Measurements from ENCODE around the gene SLAIN1. TPM values are rescaled to one million over a fixed set of nuclear protein-coding genes. Genes with fewer than 3 reads are reported as not detected.

The SLAIN1 gene
- total RNA-seq, 2 experiments from 2014 or later: 41.2 to 42.5 TPM

DNA sequence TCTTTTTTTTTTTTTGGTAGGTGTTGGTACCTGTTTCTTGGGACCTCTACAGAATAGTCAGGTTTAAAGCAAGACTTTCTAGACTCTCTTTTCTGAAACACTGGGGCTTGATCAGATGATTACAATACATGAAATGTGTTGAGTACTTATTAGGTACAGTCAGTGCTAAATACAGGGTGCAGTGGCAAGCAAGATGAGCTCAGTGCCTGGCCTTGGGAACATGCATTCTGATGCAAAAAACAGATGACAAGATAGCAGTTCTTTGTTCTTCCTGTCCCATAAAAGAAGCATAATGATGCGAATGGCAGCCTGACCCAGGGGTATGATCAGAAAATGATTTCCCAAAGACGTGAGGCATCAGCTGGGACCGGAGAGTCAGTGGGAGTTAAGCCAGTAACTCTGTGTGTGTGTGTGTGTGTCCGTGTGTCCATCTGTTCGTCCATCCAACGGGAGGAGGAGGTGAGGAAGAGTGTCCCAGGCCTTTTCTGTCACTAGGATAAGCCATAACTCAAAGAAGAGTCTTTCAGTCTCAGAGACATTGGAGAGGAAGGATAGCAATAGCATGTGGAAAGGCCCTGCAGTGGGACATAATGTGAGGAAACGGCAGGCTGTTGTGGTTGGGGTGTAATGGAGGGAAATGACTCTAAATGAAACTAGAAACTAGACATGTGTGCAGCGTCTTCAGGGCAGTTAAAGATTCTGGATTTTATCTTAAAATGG lies 32.2 kb downstream of the SLAIN1 start:
- intact Hi-C loops (cut with DNase I, micrococcal nuclease): no loop called here
- H3K27ac ChIP-seq (ENCODE audit: low read depth in 1 of 2, low read length in 2 of 2): no peak overlapping the region
- H3K4me3 ChIP-seq (ENCODE audit: low read length): no peak overlapping the region
- CTCF ChIA-PET: interaction anchor here (1.0 kb wide), 1 partner anchor 30 kb away, joined by 3 read pairs; no protein-coding TSS in a partner anchor
- no peaks in the 10 kb centered on the region for H3K27me3 ChIP-seq (ENCODE audit: control insufficient read depth in 1 of 2, insufficient read depth in 2 of 2, low read length in 2 of 2)
- Mint-ChIP-seq H3K27ac (peak overlapping the region; percentile 50), H3K4me3 (peak overlapping the region; percentile 47), H3K4me1 (ENCODE audit: low read depth) (peaks cover 40% of the 10 kb centered on the region), H3K27me3 (no peaks in the 10 kb centered on the region), H3K36me3 (ENCODE audit: low read depth) (peaks cover 74% of the 10 kb centered on the region), H3K9me3 (no peaks in the 10 kb centered on the region)
- ATAC-seq (ENCODE audit: poor library complexity): peak; percentile 61
- no peaks in the 10 kb centered on the region for H3K9me3 ChIP-seq (ENCODE audit: control insufficient read depth in 1 of 2, insufficient read depth in 1 of 2, low read length in 2 of 2)
- no peak for TF ChIP-seq CTCF (IDR thresholded peaks at IDR 0.05)
- H3K4me1 ChIP-seq (ENCODE audit: insufficient read depth, low read length): peaks cover 6% of the 10 kb centered on the region
- DNase-seq: peak in 3 of 14 experiments; percentile 16 to 48 (median 24)
- POLR2A ChIA-PET: no interaction called here
- peaks cover 16% of the 10 kb centered on the region for H3K36me3 ChIP-seq (ENCODE audit: insufficient read depth, low read length)

DNA sequence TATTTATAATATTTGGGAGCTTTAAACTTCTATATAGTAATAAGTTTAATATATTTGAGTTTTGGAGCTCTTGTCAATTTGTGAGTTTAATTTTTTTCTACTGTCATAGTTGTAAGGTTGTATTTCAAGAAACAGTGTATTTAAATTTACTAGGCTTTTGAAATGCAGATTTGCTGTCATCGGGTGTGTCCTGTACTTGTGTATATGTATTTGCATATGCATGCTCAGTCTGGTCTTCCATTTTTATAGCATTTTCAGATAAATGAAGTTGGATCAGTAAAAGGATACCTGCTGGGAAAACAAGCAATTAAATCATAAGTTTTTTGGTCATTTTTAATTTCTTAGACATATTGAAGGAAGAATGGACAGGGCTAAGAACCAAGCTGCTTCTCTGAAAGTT lies 33.1 kb downstream of the SLAIN1 start:
- no peak for TF ChIP-seq CTCF (IDR thresholded peaks at IDR 0.05)
- CTCF ChIA-PET: interaction anchor here (1.0 kb wide), 1 partner anchor 31 kb away, joined by 3 read pairs; no protein-coding TSS in a partner anchor
- H3K36me3 ChIP-seq (ENCODE audit: insufficient read depth, low read length): peaks cover 18% of the 10 kb centered on the region
- Mint-ChIP-seq H3K4me1 (ENCODE audit: low read depth) (peaks cover 33% of the 10 kb centered on the region), H3K27me3 (no peaks in the 10 kb centered on the region), H3K36me3 (ENCODE audit: low read depth) (peaks cover 65% of the 10 kb centered on the region), H3K9me3 (no peaks in the 10 kb centered on the region), H3K27ac (no peak overlapping the region), H3K4me3 (no peak overlapping the region)
- H3K9me3 ChIP-seq (ENCODE audit: control insufficient read depth in 1 of 2, insufficient read depth in 1 of 2, low read length in 2 of 2): no peaks in the 10 kb centered on the region
- H3K4me1 ChIP-seq (ENCODE audit: insufficient read depth, low read length): peaks cover 6% of the 10 kb centered on the region
- H3K4me3 ChIP-seq (ENCODE audit: low read length): no peak overlapping the region
- ATAC-seq (ENCODE audit: poor library complexity): no peak
- H3K27me3 ChIP-seq (ENCODE audit: control insufficient read depth in 1 of 2, insufficient read depth in 2 of 2, low read length in 2 of 2): no peaks in the 10 kb centered on the region
- no peak overlapping the region for H3K27ac ChIP-seq (ENCODE audit: low read depth in 1 of 2, low read length in 2 of 2)
- POLR2A ChIA-PET: no interaction called here
- intact Hi-C loops (cut with DNase I, micrococcal nuclease): no loop called here
- DNase-seq: no peak

- no peaks in the 10 kb centered on the region for H3K9me3 Mint-ChIP-seq
- TF ChIP-seq CTCF (IDR thresholded peaks at IDR 0.05): no peak
- H3K27me3 Mint-ChIP-seq: no peaks in the 10 kb centered on the region
- ATAC-seq (ENCODE audit: poor library complexity): no peak
- no peak overlapping the region for H3K27ac ChIP-seq (ENCODE audit: low read depth in 1 of 2, low read length in 2 of 2)
- ChIA-PET CTCF (no interaction called here), POLR2A (interaction anchor here (0.6 kb wide), 1 partner anchor 93 kb away, joined by 3 read pairs; no protein-coding TSS in a partner anchor)
- H3K36me3 Mint-ChIP-seq (ENCODE audit: low read depth): peaks cover 51% of the 10 kb centered on the region
- no peak overlapping the region for H3K4me3 Mint-ChIP-seq
- no peak overlapping the region for H3K27ac Mint-ChIP-seq
- H3K4me3 ChIP-seq (ENCODE audit: low read length): no peak overlapping the region
- peaks cover 17% of the 10 kb centered on the region for H3K36me3 ChIP-seq (ENCODE audit: insufficient read depth, low read length)
- intact Hi-C loops (cut with DNase I, micrococcal nuclease): no loop called here
- peaks cover 6% of the 10 kb centered on the region for H3K4me1 ChIP-seq (ENCODE audit: insufficient read depth, low read length)
- no peaks in the 10 kb centered on the region for H3K9me3 ChIP-seq (ENCODE audit: control insufficient read depth in 1 of 2, insufficient read depth in 1 of 2, low read length in 2 of 2)
- peaks cover 29% of the 10 kb centered on the region for H3K4me1 Mint-ChIP-seq (ENCODE audit: low read depth)
- no peaks in the 10 kb centered on the region for H3K27me3 ChIP-seq (ENCODE audit: control insufficient read depth in 1 of 2, insufficient read depth in 2 of 2, low read length in 2 of 2)
- no peak for DNase-seq
Measured at GRCh38 chr13:77732287-77732686, 34.8 kb downstream of the SLAIN1 start.

Measured in CD4-positive, alpha-beta T cell (primary cell).